Activated T-helper 1 cell treated with anti-CD3 and anti-CD28 coated beads, Interleukin-12 subunit alpha, Interleukin-12 subunit beta, Interleukin-2, Interleukin-4 antibody, amounts not matched to agents 30 ng/mL and 10 ng/mL and 1 ng/mL, durations not matched to agents 14 hours and 24 hours and 36 hours (primary cell): ENCODE data around the gene ORAI3. TPM values are rescaled to one million over a fixed set of nuclear protein-coding genes. Genes with fewer than 3 reads are reported as not detected.

ENCODE experiments used
- DNase-seq: peaks from one replicate; pipeline ENCODE4 v3.0.0; 2021; ENCODE audit warnings: low spot score
- H3K27ac Mint-ChIP-seq: one replicate; pipeline ENCODE4 v1.8.0; 2021; ENCODE audit warnings: mild to moderate bottlenecking, mixed read lengths
- H3K27me3 Mint-ChIP-seq: one replicate; pipeline ENCODE4 v1.8.0; 2022; ENCODE audit warnings: mild to moderate bottlenecking, moderate library complexity, mixed read lengths; ENCODE audit not compliant: insufficient read depth
- H3K36me3 Mint-ChIP-seq: one replicate; pipeline ENCODE4 v1.8.0; 2021; ENCODE audit warnings: low read depth, mixed read lengths
- H3K4me1 Mint-ChIP-seq: one replicate; pipeline ENCODE4 v1.8.0; 2021; ENCODE audit warnings: low read depth, mixed read lengths
- H3K4me3 Mint-ChIP-seq: one replicate; pipeline ENCODE4 v1.8.0; 2021; ENCODE audit warnings: mild to moderate bottlenecking, moderate library complexity, mixed read lengths
- H3K9me3 Mint-ChIP-seq: one replicate; pipeline ENCODE4 v1.8.0; 2021; ENCODE audit warnings: mixed read lengths
- intact Hi-C: fragments of 100-400 bp; cut with micrococcal nuclease; formaldehyde crosslinking; loops from one replicate; pipeline ENCODE4 v1.15.1; 2024
- total RNA-seq: library from RNA; stranded (reverse); gene quantifications from 2 replicates; pipeline ENCODE4 v1.2.3, GENCODE V29; 2022

Gene ORAI3
- total RNA-seq, 1 donor from 2014 or later = 11.5 TPM

DNA sequence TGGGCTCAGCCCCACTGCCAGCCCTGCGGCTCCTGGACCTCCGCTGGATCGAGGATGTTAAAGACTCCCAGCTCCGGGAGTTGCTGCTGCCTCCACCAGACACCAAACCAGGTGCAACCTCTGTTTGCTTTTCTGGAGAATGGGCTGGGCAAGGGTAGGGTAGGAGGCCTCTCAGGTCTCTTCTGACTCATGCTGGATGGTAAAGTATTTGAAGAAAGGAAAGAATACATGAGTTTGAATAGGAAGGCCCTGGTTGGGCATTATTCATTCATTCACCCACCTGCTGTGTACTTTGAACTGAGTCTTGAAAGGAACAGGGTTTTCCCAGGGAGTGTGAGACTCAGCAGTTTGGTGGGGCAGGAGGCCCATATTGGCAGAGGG lies 6.5 kb upstream of the ORAI3 start:
- peak overlapping the region; percentile 56 for H3K4me3 Mint-ChIP-seq
- no peaks in the 10 kb centered on the region for H3K9me3 Mint-ChIP-seq
- no peaks in the 10 kb centered on the region for H3K27me3 Mint-ChIP-seq
- H3K27ac Mint-ChIP-seq = peak overlapping the region; percentile 72
- peaks cover 25% of the 10 kb centered on the region for H3K4me1 Mint-ChIP-seq
- H3K36me3 Mint-ChIP-seq = peaks cover 21% of the 10 kb centered on the region
- intact Hi-C loops = loop anchor here (1.0 kb wide), 3 partner anchors 15 to 98 kb away; partner anchors contain the start of genes FBXL19 and SETD1A
- no peak for DNase-seq

DNA sequence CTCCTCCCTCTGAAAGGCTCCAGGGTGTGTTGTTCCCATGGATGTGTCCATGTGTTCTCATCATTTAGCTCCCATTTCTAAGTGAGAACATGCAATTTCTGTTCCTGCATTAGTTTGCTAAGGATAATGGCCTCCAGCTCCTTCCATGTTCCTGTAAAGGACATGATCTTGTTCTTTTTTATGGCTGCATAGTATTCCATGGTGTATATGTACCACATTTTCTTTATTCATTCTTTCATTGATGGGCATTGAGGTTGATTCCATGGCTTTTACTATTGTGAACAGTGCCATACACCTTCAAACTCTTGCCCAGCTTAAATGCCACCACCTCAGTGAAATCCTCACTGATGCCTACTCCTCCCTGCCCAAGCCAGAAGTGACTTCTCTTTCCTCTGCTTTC lies 4.5 kb upstream of the ORAI3 start:
- Mint-ChIP-seq H3K27ac (peak overlapping the region; percentile 11), H3K27me3 (no peaks in the 10 kb centered on the region), H3K4me1 (peaks cover 18% of the 10 kb centered on the region), H3K36me3 (peaks cover 21% of the 10 kb centered on the region), H3K4me3 (no peak overlapping the region), H3K9me3 (no peaks in the 10 kb centered on the region)
- DNase-seq = no peak
- intact Hi-C loops = no loop called here

DNA sequence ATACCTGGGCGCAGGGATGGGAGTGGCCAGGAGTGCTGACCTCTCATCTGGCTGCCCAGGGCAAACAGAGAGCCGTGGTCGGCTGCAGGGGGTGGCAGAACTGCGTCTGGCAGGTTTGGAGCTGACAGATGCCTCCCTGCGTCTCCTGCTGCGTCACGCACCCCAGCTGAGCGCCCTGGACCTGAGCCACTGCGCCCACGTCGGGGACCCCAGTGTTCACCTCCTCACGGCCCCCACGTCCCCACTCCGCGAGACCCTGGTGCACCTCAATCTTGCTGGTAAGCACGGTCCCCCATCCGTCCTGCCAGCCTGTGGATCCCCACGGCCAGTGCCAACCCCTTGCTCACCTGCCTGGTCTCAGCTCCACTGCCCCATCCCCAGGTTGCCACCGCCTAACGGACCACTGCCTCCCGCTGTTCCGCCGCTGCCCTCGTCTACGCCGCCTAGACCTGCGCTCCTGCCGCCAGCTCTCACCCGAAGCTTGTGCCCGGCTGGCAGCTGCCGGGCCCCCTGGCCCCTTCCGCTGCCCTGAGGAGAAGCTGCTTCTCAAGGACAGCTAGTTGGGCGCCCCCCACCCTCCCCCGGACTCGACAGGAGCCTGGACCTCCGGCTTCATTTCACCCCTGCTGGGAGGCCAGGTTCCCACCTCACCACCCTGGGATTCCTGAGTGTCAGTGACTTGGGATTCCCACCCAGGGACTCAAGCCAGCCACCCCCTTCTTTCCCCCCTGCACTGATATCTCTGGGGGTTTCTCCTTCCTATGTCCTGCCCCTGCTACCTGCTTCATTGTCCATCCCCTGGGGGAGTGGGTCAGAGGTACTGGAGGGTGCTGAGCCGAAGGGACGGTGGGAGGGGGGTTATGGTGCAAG lies 2.0 kb upstream of the ORAI3 start:
- H3K9me3 Mint-ChIP-seq = no peaks in the 10 kb centered on the region
- intact Hi-C loops = no loop called here
- peaks cover 15% of the 10 kb centered on the region for H3K36me3 Mint-ChIP-seq
- DNase-seq = no peak
- no peaks in the 10 kb centered on the region for H3K27me3 Mint-ChIP-seq
- peak overlapping the region; percentile 70 for H3K4me3 Mint-ChIP-seq
- peak overlapping the region; percentile 48 for H3K27ac Mint-ChIP-seq
- peaks cover 20% of the 10 kb centered on the region for H3K4me1 Mint-ChIP-seq

DNA sequence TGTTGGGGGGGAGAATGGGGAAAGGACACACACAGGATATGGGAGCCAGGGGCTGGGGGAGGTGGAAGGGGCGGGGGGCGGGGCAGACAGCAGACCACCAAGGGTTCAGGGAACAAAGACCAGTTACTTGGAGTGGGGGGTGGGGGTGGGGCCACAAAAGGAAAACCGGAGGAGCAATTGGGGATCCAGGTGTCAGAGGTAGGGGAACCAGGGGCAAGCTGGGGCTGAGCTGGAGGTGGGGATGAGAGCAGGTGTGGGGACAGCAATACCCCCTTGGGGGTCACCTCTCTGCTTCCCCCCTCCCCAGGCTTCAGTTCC lies 1.4 kb upstream of the ORAI3 start:
- Mint-ChIP-seq H3K4me3 (no peak overlapping the region), H3K36me3 (peaks cover 15% of the 10 kb centered on the region), H3K9me3 (no peaks in the 10 kb centered on the region)

GRCh38 chr16:30947859-30948666 lies 805 bp upstream of the ORAI3 start:
- no peak for DNase-seq
- H3K4me1 Mint-ChIP-seq = peaks cover 10% of the 10 kb centered on the region
- peaks cover 13% of the 10 kb centered on the region for H3K36me3 Mint-ChIP-seq
- no peaks in the 10 kb centered on the region for H3K9me3 Mint-ChIP-seq
- H3K4me3 Mint-ChIP-seq = no peak overlapping the region
- intact Hi-C loops = no loop called here
- no peak overlapping the region for H3K27ac Mint-ChIP-seq
- H3K27me3 Mint-ChIP-seq = no peaks in the 10 kb centered on the region

More for the DNA sequence above, 1.4 kb upstream of the ORAI3 start:
- intact Hi-C loops = no loop called here
- DNase-seq = no peak
- Mint-ChIP-seq H3K4me1 (peaks cover 14% of the 10 kb centered on the region), H3K27ac (no peak overlapping the region), H3K27me3 (no peaks in the 10 kb centered on the region)

DNA sequence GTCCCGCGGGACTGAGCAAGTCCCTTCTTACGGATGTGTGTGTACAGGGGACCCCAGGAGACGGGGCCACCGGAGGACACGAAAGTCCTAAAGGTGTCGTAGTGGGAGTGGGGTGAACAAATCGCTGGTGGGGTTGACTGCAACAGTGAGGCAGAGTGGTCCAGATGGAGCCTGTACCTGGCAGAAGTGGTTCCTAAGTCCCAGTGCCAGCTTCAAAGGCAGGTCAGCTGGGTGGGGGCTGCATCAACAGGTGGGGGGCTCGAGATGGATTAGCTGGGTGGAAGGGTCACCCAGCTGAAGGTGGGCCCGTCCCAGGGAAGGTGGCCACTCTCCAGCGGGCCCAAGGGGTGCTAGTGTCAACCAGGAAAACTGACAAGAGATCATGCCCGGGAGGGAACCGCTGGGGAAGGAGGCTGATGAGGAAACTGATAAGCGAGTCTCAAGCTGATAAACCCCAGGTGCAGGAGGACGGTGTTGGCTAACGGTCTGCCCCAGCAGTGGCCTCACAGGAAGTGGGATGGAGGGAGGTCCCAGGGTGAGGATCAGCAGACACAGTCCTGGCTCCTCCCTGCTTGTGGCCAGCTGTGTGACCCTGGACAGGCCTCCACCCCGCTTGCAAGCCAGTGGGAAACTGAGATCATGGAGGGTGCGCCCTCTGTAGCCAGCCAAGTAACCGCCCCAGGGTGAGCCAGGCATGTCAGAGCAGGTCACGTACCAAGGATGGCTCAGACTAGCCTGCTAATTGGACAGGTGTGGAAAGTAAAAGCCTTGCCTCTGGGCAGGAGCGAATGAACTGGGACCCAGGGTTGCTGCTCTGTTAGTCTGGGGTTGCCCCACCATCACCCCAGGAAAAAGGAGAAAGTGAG lies 1.0 kb downstream of the ORAI3 start:
- peak overlapping the region; percentile 92 for H3K4me3 Mint-ChIP-seq
- H3K27me3 Mint-ChIP-seq = no peaks in the 10 kb centered on the region
- no peaks in the 10 kb centered on the region for H3K9me3 Mint-ChIP-seq
- peaks cover 10% of the 10 kb centered on the region for H3K4me1 Mint-ChIP-seq
- H3K36me3 Mint-ChIP-seq = peaks cover 6% of the 10 kb centered on the region
- DNase-seq = peak; percentile 40
- H3K27ac Mint-ChIP-seq = peak overlapping the region; percentile 76
- intact Hi-C loops = loop anchor here (1.0 to 10.0 kb wide), 2 partner anchors 7 to 495 kb away; partner anchors contain the start of genes SETD1A and ZNF843

GRCh38 chr16:30950516-30951065 lies 1.7 kb downstream of the ORAI3 start:
- peak overlapping the region; percentile 76 for H3K27ac Mint-ChIP-seq
- H3K4me1 Mint-ChIP-seq = peaks cover 10% of the 10 kb centered on the region
- peaks cover 6% of the 10 kb centered on the region for H3K36me3 Mint-ChIP-seq
- H3K4me3 Mint-ChIP-seq = peak overlapping the region; percentile 92
- H3K9me3 Mint-ChIP-seq = no peaks in the 10 kb centered on the region
- DNase-seq = no peak
- intact Hi-C loops = loop anchor here (10.0 kb wide), 1 partner anchor 494 kb away; the partner anchor contains the start of gene ZNF843
- no peaks in the 10 kb centered on the region for H3K27me3 Mint-ChIP-seq

DNA sequence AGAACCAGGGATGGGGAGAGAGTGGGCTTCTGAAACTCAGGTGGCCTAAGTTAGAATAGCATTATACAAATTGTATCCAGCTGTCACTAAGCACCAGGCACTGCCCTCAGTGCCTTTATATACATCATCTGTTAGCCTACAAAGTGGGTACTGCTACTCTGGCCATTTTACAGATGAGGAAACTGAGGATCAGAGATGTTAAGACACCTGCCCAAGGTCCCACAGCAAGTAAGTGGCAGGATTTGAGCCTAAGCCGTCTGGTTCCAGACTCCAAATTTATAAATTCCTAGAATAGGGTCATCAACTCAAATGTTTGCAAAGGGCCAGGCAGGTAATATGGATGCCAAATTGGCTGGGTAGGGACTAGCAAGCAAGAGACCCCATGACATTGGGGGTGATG lies 2.3 kb downstream of the ORAI3 start:
- Mint-ChIP-seq H3K9me3 (no peaks in the 10 kb centered on the region), H3K4me1 (peaks cover 12% of the 10 kb centered on the region), H3K36me3 (peaks cover 5% of the 10 kb centered on the region), H3K4me3 (peak overlapping the region; percentile 69), H3K27me3 (no peaks in the 10 kb centered on the region), H3K27ac (no peak overlapping the region)
- intact Hi-C loops = loop anchor here (10.0 kb wide), 1 partner anchor 494 kb away; the partner anchor contains the start of gene ZNF843
- no peak for DNase-seq

DNA sequence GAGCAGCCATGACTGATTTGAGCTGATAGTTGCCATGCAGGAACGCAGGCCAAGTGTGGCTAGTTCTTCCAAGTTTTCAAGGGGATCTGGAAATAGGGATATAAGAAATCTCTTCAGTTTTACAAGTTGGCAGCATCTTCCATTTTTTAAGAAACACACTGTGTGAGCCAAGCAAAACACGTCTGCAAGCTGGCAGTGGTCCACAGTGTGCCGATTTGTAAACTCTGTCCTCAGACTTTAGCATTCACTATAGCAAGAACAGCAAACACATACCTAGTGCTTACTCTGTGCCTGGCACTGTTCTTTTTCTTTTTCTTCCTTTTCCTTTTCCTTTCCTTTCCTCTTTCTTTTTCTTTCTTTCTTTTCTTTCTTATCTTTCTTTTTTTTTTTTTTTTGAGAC lies 2.9 kb downstream of the ORAI3 start:
- H3K4me3 Mint-ChIP-seq = no peak overlapping the region
- H3K27ac Mint-ChIP-seq = no peak overlapping the region
- H3K36me3 Mint-ChIP-seq = peaks cover 3% of the 10 kb centered on the region
- no peaks in the 10 kb centered on the region for H3K27me3 Mint-ChIP-seq
- intact Hi-C loops = loop anchor here (10.0 kb wide), 1 partner anchor 493 kb away; the partner anchor contains the start of gene ZNF843
- H3K9me3 Mint-ChIP-seq = no peaks in the 10 kb centered on the region
- peaks cover 16% of the 10 kb centered on the region for H3K4me1 Mint-ChIP-seq
- no peak for DNase-seq

- peaks cover 3% of the 10 kb centered on the region for H3K36me3 Mint-ChIP-seq
- no peak for DNase-seq
- no peak overlapping the region for H3K27ac Mint-ChIP-seq
- no peaks in the 10 kb centered on the region for H3K9me3 Mint-ChIP-seq
- no peak overlapping the region for H3K4me3 Mint-ChIP-seq
- intact Hi-C loops = loop anchor here (1.0 to 10.0 kb wide), 2 partner anchors 189 to 492 kb away; partner anchors contain the start of gene ZNF843
- H3K27me3 Mint-ChIP-seq = no peaks in the 10 kb centered on the region
- peaks cover 16% of the 10 kb centered on the region for H3K4me1 Mint-ChIP-seq
Measured at GRCh38 chr16:30953111-30953510, 4.2 kb downstream of the ORAI3 start.

DNA sequence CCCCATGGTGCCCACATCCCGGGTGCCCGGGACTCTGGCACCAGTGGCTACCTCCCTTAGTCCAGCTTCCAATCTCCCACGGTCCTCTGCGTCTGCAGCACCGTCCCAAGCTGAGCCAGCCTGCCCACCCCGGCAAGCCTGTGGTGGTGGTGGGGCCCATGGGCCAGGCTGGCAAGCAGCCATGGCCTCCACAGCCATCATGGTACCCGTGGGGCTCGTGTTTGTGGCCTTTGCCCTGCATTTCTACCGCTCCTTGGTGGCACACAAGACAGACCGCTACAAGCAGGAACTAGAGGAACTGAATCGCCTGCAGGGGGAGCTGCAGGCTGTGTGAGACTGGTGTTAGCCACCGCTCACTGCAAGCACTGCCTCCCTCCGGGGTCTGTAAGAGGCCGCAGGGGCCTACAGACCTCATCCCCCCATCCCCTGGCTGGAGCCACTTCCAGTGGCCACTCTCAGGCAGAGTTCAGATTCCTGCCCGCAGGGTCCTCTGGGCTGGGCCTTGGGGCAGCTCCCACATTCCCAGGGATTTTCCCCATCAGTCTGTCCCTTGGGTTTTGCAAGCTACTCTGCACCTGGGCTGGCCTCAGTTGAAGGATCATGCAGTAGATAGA lies 4.8 kb downstream of the ORAI3 start:
- intact Hi-C loops = loop anchor here (1.0 to 10.0 kb wide), 2 partner anchors 189 to 491 kb away; partner anchors contain the start of gene ZNF843

More for the DNA sequence above, 4.8 kb downstream of the ORAI3 start:
- Mint-ChIP-seq H3K4me1 (peaks cover 20% of the 10 kb centered on the region), H3K9me3 (no peaks in the 10 kb centered on the region), H3K27me3 (no peaks in the 10 kb centered on the region), H3K4me3 (no peak overlapping the region), H3K27ac (no peak overlapping the region), H3K36me3 (peaks cover 5% of the 10 kb centered on the region)
- peak; percentile 38 for DNase-seq
